IPS DF 4.7 (cell line): ENCODE data around the gene NTF3.
"Not testable (repeated sequence)": the region's sequence is repeated elsewhere in the genome, so short reads cannot be mapped to it uniquely, and the experiment has no call there.

ENCODE experiments used
- DNase-seq: peaks from one replicate; pipeline ENCODE4 v3.0.0-alpha.2; 2013; ENCODE audit warnings: low spot score; ENCODE audit errors: extremely low read depth

NTF3 gene

GRCh38 chr12:5525783-5526367, 94.0 kb downstream of the NTF3 start:
- DNase-seq, result no peak

- DNase-seq, result no peak
Measured at GRCh38 chr12:5533368-5533767, 101.5 kb downstream of the NTF3 start.

GRCh38 chr12:5534426-5535199, 102.7 kb downstream of the NTF3 start:
- no peak for DNase-seq

GRCh38 chr12:5535541-5535940, 103.6 kb downstream of the NTF3 start:
- no peak for DNase-seq

GRCh38 chr12:5537026-5537615, 105.2 kb downstream of the NTF3 start:
- DNase-seq, result not testable (repeated sequence)

- DNase-seq, result no peak
Measured at GRCh38 chr12:5537771-5538170, 105.9 kb downstream of the NTF3 start.
